GM18520 (cell line): ENCODE measurements around the gene MAGI1.

Experiments
- ATAC-seq: cut with Tn5 transposase; IDR thresholded peaks from one replicate; pipeline ENCODE4 v1.9.1; 2021; ENCODE audit not compliant: unreplicated experiment

Gene MAGI1

GRCh38 chr3:65500398-65501306, 538.1 kb downstream of the MAGI1 start:
- no peak for ATAC-seq

DNA sequence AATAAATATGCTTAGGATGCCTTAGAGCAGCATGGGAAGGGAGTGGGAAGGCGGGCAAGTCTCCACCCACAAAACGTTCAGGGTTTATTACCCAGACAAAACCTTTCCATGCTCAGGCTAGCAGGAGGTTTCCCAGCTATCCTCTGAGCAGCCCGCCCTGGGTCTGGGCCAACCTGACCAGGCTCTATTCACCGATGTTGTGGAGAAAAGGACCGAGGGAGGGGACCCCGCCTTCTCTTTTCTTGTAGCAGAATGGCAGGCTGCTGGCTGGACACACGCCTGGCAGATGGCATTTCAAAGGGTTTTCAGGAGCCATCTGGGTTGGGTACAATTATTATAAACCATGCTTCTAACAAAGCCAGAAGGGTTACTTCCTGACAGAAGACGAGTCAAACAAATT, 540.9 kb downstream of the MAGI1 start:
- ATAC-seq = no peak

DNA sequence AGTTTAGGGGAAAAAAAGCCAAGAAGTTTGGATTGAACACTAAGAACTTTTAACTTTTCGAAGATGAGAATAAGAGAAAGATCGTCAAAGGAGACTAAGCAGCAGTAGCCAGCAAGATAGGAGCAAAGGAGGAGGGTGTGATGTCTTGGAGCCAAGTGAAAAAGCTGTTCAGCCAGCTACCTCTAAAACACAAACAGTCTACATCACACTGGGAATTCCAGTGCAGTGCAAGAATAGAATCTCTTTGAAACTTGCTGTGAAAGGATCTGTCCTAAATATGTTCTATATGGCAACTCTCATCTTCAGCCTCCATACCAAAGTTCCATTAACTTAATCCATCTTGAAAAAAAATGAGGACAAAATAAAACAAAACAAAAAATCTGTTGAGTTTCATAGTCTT, 541.5 kb downstream of the MAGI1 start:
- no peak for ATAC-seq

DNA sequence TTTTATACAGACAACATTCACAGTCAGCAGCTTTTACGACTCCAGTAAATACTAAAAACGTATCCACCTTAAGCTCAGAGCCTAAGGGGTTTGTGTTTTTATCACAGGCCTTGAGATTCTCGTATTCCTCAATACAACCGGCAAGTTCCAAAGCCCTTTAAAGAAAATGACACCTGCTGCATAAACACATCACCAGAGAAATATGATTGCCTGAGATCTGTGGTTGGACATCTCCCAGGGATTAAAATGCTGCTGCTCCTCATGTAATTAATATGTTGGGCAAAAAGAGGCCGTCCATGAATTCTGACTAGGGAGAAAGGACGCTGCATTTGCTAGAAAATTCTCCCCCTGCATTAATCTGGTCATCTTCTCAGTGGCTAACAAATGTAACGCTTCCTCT, 544.8 kb downstream of the MAGI1 start:
- ATAC-seq = no peak

DNA sequence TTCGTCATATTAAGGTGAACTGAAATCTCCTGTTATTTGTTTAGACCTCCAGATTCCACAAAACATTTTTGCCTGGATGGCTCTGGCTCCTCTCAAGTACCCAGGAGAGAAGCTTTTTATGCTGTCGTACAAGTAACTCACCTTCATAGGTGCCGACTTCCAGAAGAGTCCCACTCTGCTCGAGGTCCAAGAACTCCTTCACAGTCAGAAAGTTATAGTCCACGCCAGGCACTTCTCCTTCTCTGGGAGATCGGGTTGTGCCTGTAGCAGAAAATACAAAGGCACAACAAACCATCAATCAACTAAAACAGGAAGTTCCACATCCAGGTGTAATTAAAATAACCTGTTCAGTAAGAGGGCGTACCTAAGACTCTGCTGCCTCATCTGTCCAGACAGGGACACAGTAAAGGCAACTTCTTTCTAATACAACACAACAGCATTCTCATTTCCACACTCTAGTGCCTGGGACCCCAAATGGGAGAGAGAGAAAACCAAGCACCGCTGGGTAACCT, 545.3 kb downstream of the MAGI1 start:
- ATAC-seq = no peak

DNA sequence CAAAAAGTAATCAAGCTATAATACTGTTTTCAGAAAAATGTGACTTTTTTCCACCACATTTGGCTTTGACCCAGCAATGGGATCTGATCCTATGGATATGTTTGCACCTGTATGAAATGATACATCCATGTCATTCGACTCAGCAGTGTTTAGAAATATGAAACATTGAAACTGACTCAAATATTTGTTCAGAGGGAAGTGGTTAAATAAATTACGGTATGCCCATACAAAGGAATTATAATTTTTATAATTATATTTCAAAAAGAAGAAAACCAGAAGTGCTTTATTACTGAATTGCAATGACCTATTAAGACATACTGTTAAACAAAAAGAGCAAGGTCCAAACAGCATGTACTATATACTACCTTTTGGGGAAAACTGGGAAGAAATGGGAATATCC, 546.5 kb downstream of the MAGI1 start:
- ATAC-seq = no peak

- ATAC-seq = no peak
These were observed 548.6 kb downstream of the MAGI1 start for GRCh38 chr3:65490114-65490513.

DNA sequence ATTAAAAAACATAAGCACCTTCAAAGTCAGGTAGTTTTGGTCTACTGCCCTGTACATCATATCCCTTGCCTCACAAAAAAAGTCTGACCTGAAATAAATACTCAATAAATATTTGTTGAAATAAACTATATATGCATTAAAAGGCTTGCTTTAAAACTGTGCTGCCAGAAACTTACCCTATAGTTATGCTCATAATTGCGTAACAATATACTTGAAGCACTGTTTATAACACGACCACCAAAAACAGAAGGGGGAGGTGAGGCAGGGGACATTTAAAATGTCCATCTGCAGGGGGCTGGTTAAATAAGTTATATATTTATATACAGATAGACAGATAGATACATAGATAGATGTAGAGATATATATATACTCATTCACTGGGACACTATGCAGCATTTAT, 549.5 kb downstream of the MAGI1 start:
- ATAC-seq = no peak

DNA sequence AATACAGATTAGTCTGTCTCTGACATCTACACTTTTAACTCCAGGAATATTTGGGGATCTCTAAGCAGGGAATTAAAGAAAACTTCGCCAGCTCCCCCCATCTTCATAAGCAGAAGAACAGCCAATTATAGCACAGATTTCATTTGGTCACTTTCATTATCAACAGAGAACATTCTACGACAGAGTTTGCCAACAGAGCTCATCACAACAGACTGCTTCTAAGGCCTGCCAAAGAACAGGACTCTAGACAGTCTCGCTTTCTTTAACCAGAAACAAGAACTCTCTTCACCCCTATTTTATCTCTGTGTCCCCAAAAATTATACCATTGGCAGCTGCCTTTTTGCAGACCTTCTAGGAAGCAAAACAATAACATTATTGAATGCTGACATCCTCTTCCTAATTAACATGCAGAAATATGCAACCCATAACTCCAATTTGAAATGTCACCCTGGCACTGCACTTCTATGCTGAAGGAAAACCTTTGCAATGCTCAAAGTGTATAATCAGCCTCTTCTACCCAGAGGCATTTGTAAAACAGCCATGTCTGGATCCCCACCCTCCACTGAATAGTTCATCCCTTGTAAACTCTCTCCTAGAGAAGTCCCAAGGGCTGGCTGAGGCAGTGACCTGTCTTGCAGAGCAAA, 552.8 kb downstream of the MAGI1 start:
- no peak for ATAC-seq

DNA sequence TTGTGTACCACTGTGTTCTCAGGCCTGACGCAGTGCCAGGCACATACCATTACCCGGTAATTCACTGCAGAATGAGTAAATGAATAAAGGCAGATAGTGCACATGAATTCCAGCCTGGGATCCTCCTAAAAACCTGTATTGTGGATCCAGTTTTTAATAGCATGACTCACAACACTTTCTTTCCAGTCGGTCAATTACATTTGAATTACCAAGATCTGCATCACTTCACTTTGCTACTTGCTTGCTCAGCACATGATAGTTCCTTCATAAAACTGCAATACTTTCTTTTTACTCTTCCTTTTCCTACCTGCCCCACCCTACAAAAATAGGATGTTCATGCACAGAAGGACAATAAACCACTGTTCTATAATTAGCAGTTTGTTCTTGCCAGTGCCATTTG, 553.8 kb downstream of the MAGI1 start:
- no peak for ATAC-seq

DNA sequence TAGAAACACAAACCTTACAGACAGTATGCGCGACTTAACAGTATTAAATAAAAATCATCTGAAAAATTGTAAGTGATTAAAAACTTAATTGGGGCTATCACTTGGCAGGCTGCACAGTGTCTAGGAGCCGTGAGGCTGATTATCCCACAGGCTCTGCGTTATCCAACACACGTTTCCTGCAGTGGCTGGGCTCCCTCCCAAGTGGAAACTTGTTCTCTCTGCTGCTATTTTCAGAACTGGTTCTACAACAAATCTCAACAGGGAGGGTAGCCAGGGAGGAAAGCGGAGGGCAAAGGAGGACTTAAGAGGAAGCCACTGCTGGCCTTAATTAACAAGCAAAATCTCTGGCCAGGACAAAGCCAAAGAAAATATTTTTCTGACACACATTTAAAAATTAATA, 555.2 kb downstream of the MAGI1 start:
- ATAC-seq = no peak

GRCh38 chr3:65483011-65483410, 555.7 kb downstream of the MAGI1 start:
- no peak for ATAC-seq

DNA sequence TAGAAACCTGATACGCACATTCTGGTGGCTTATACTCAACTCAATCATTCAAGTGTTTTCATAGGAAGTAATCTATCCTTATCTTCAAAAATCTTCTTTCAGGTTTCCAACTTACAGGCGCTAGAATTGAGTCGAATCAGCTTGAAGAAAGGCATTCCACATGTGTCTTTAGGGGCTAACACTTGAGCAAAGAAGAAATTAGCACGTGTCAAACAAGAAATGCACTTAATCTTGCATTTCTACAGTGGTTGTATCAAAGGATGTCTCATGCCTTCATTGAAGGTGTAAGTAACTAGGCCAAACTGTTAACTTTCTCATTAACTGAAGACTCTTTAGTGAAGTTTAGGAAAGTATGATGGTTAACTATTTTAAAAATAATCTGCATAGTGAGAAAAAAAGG, 557.6 kb downstream of the MAGI1 start:
- no peak for ATAC-seq

- no peak for ATAC-seq
These were observed 558.7 kb downstream of the MAGI1 start for GRCh38 chr3:65479990-65480389.

DNA sequence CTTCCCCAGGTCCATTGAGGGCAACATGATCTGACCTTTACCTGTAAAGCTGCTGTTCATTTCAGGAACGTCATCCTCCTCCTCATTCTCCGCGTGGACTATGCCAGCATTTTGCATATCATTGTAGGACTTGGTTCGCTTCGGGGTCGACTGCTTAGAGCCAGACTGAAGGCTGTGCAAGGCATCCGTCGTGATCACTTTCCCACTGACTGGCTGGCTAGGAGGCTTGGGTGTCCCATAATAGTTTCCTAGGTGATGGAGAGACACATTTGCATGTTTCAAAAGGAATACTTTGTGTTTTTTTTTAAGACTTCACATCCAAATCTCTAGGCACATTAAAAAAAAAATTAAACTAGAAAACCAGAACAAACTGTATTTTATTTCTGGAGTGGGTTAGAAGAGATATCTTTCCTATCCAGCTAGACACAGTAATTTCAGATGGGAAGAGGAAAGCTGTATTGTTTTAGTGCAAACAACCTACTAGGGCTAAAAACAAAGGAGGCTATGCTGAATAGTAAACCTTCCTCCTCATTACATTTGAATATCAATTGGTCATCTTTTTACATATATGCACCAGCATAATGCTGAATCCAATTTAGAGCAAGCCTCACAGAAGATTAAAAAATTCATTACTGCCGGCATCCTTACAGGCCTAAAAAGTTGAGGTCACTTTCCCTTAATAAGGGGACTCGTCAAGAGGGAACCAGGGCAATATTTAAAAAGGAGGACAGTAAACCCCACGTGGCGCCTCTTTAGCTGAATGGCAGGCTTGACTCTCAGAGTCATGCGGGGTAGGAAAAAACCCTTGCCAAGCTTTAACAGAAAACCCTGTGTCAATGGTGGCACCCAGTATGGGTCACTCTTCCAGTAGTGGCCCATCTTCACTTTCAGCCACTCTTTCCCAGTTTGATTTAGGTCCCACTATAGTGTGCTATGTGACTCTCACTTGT, 559.9 kb downstream of the MAGI1 start:
- no peak for ATAC-seq

DNA sequence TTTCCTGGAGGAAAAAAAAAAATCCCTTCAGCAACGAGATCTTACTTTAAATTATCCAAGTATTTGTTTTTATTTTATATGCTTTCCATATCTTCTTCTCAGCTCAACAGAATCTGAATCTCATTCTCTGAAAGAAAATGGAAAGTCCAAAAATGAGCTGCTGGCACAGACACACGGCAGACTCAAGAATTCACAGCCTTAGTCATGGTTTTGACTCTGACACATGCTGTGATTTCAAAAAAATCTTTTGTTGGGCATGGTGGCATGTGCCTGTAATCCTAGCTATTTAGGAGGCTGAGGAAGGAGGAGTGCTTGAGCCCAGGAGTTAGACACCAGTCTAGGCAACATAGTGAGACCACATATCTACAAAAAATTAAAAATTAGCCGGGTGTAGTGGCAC, 565.0 kb downstream of the MAGI1 start:
- ATAC-seq = no peak

DNA sequence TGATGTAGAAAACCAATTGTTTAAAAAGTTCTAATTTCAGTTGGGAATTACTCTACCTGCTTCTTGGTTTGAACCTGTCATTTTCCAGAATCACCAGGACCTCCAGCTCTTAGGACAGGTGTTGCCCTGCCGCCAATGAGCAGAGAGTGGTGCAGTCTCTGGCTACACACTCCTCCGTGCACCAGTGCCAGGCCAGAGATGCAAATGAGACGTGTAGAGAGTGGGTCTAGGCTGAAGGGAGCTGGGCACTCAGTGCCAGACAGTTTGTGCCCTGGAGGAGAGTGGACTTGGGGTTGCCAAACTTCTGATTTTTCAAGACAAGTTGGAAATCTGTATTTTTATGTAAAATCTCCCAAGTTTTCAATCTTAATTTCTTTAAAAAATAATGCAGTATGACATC, 566.2 kb downstream of the MAGI1 start:
- ATAC-seq = no peak

- no peak for ATAC-seq
These were observed 572.3 kb downstream of the MAGI1 start for GRCh38 chr3:65466300-65466988.

- ATAC-seq = no peak
These were observed 588.8 kb downstream of the MAGI1 start for GRCh38 chr3:65449841-65450428.

- ATAC-seq = no peak
These were observed 590.6 kb downstream of the MAGI1 start for GRCh38 chr3:65448120-65448519.
